DOHH2 (cell line): Measurements from ENCODE around the gene FGD6.

Experiments
- CTCF ChIP-seq: fragments of 200-600 bp; sonication (generic); IDR thresholded peaks from one replicate; pipeline ENCODE4 v1.5.1; 2014; ENCODE audit warnings: antibody characterized with exemption, mild to moderate bottlenecking, low read depth, low read length; ENCODE audit not compliant: poor library complexity, severe bottlenecking
- EZH2phosphoT487 ChIP-seq: fragments of 200-600 bp; sonication (generic); IDR thresholded peaks from 2 replicates; pipeline ENCODE4 v1.6.1; 2017; ENCODE audit warnings: borderline replicate concordance, mild to moderate bottlenecking, antibody characterized with exemption, low read length, moderate library complexity, mixed read lengths

GRCh38 chr12:95060951-95061350, 156.3 kb downstream of the FGD6 start:
- TF ChIP-seq CTCF = no peak
- no peak for TF ChIP-seq EZH2phosphoT487
